ENCODE data around the gene FAM240A. TPM values are rescaled to one million over a fixed set of nuclear protein-coding genes. Genes with fewer than 3 reads are reported as not detected.

FAM240A gene
- total and polyA plus RNA-seq, 2 experiments from 2014 or later, result 0.18 TPM; not detected in 1

DNA sequence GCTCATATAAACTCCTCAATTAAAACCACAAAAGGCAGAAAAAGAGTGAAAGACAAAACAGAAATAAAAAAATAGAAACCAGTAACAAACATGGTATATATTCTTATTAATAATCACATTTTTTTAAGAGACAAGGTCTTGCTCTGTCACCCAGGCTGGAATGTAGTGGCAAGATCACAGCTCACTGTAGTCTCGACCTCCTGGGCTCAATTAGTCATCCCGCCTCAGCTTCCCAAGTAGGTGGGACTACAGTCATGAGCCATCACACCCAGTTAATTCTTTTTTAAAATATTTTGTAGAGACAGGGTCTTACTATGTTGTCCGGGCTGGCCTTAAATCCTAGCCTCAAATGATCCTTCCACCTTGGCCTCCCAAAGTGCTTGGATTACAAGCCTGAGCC, 37.1 kb downstream of the FAM240A start (continued):
- TF ChIP-seq, protein P1, sequence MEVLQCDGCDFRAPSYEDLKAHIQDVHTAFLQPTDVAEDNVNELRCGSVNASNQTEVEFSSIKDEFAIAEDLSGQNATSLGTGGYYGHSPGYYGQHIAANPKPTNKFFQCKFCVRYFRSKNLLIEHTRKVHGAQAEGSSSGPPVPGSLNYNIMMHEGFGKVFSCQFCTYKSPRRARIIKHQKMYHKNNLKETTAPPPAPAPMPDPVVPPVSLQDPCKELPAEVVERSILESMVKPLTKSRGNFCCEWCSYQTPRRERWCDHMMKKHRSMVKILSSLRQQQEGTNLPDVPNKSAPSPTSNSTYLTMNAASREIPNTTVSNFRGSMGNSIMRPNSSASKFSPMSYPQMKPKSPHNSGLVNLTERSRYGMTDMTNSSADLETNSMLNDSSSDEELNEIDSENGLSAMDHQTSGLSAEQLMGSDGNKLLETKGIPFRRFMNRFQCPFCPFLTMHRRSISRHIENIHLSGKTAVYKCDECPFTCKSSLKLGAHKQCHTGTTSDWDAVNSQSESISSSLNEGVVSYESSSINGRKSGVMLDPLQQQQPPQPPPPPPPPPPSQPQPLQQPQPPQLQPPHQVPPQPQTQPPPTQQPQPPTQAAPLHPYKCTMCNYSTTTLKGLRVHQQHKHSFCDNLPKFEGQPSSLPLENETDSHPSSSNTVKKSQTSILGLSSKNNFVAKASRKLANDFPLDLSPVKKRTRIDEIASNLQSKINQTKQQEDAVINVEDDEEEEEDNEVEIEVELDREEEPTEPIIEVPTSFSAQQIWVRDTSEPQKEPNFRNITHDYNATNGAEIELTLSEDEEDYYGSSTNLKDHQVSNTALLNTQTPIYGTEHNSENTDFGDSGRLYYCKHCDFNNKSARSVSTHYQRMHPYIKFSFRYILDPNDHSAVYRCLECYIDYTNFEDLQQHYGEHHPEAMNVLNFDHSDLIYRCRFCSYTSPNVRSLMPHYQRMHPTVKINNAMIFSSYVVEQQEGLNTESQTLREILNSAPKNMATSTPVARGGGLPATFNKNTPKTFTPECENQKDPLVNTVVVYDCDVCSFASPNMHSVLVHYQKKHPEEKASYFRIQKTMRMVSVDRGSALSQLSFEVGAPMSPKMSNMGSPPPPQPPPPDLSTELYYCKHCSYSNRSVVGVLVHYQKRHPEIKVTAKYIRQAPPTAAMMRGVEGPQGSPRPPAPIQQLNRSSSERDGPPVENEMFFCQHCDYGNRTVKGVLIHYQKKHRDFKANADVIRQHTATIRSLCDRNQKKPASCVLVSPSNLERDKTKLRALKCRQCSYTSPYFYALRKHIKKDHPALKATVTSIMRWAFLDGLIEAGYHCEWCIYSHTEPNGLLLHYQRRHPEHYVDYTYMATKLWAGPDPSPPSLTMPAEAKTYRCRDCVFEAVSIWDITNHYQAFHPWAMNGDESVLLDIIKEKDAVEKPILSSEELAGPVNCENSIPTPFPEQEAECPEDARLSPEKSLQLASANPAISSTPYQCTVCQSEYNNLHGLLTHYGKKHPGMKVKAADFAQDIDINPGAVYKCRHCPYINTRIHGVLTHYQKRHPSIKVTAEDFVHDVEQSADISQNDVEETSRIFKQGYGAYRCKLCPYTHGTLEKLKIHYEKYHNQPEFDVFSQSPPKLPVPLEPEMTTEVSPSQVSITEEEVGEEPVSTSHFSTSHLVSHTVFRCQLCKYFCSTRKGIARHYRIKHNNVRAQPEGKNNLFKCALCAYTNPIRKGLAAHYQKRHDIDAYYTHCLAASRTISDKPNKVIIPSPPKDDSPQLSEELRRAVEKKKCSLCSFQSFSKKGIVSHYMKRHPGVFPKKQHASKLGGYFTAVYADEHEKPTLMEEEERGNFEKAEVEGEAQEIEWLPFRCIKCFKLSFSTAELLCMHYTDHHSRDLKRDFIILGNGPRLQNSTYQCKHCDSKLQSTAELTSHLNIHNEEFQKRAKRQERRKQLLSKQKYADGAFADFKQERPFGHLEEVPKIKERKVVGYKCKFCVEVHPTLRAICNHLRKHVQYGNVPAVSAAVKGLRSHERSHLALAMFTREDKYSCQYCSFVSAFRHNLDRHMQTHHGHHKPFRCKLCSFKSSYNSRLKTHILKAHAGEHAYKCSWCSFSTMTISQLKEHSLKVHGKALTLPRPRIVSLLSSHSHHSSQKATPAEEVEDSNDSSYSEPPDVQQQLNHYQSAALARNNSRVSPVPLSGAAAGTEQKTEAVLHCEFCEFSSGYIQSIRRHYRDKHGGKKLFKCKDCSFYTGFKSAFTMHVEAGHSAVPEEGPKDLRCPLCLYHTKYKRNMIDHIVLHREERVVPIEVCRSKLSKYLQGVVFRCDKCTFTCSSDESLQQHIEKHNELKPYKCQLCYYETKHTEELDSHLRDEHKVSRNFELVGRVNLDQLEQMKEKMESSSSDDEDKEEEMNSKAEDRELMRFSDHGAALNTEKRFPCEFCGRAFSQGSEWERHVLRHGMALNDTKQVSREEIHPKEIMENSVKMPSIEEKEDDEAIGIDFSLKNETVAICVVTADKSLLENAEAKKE (CRISPR knock-in tag; IDR thresholded peaks at IDR 0.05), result no peak

DNA sequence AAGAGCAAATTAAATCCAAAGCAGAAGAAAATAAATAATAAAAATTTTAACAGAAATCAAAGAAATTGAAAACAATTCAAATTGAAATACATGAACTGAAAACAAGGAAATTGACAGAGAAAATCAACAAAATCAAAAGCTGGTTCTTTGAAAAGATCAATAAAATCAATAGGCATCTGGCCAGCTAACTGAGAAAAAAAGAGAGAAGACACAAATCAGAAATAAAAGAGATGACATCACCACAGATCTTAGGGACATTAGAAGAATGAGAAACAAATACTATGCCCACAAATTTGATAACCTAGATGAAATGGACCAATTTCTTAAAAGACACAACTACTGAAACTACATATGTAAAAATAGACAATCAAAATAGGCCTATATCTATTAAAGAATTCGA, 38.8 kb downstream of the FAM240A start:
- Histone ChIP-seq H3F3A (replicated peaks; ENCODE audit: low read depth) (no peaks in the 10 kb centered on the region), H3K27me3 (ENCODE audit: insufficient read depth) (no peaks in the 10 kb centered on the region), H4K20me1 (replicated peaks; ENCODE audit: insufficient read depth) (no peaks in the 10 kb centered on the region), H3K36me3 (ENCODE audit: insufficient read depth) (no peaks in the 10 kb centered on the region), H3K79me2 (replicated peaks; ENCODE audit: insufficient read depth) (no peaks in the 10 kb centered on the region), H3K4me3 (no peak overlapping the region), H3K4me1 (ENCODE audit: insufficient read depth) (peaks cover 6% of the 10 kb centered on the region), H3K4me2 (no peak overlapping the region), H2AFZ (no peak overlapping the region), H3K27ac (ENCODE audit: low read depth) (no peak overlapping the region), H3K9me2 (ENCODE audit: insufficient read depth) (no peaks in the 10 kb centered on the region)
- peaks cover 12% of the 10 kb centered on the region for H3K9me3 Mint-ChIP-seq
- peaks cover 5% of the 10 kb centered on the region for H3K27me3 Mint-ChIP-seq (ENCODE audit: insufficient read depth, low read depth, poor library complexity)
- H3K27ac Mint-ChIP-seq, result no peak overlapping the region
- ATAC-seq (no peak), DNase-seq (ENCODE audit: low spot score) (no peak)
- no peak for TF ChIP-seq ZNF114 (CRISPR knock-in tag; IDR thresholded peaks at IDR 0.05)
- H3K4me1 Mint-ChIP-seq, result peaks cover 8% of the 10 kb centered on the region; the same call in 2 of the 3 replicates
- H3K36me3 Mint-ChIP-seq (ENCODE audit: low read depth), result peaks cover 7% of the 10 kb centered on the region; the same call in 2 of the 3 replicates
- no peak overlapping the region for H3K4me3 Mint-ChIP-seq

DNA sequence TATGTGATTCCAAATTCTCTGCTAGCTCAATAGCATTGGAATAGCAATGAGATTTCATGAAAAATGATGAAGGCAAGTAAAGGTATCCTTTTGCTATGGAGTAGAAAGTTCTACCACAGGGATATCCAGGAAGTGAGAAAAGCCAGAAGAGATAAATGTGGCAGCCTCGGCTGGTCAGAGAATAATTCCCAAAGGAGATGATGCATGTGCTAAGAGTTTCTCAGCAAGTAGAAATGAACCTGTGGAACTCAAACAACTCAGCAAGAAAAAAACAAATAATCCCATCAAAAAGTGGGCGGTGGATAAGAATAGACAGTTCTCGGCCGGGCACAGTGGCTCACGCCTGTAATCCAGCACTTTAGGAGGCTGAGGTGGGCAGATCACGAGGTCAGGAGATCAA, 42.9 kb downstream of the FAM240A start:
- no peak overlapping the region for H3K27ac Mint-ChIP-seq
- ATAC-seq (no peak), DNase-seq (ENCODE audit: low spot score) (no peak)
- peaks cover 28% of the 10 kb centered on the region for H3K4me1 ChIP-seq (ENCODE audit: insufficient read depth)
- H3K27me3 ChIP-seq (ENCODE audit: insufficient read depth), result no peaks in the 10 kb centered on the region
- H3F3A ChIP-seq (replicated peaks; ENCODE audit: low read depth), result 0 out of 2 replicates have a peak, but pooled peaks cover 5% of the 10 kb centered on the region
- peaks cover 36% of the 10 kb centered on the region for H3K4me1 Mint-ChIP-seq
- H3K36me3 Mint-ChIP-seq (ENCODE audit: low read depth), result peaks cover 7% of the 10 kb centered on the region; the same call in 2 of the 3 replicates
- H2AFZ ChIP-seq, result no peak overlapping the region
- H3K4me3 Mint-ChIP-seq, result no peak overlapping the region
- no peaks in the 10 kb centered on the region for H3K79me2 ChIP-seq (replicated peaks; ENCODE audit: insufficient read depth)
- peaks cover 9% of the 10 kb centered on the region for H3K27me3 Mint-ChIP-seq (ENCODE audit: insufficient read depth, low read depth, poor library complexity)
- H3K27ac ChIP-seq (ENCODE audit: low read depth), result no peak overlapping the region
- H3K4me3 ChIP-seq, result no peak overlapping the region
- H3K4me2 ChIP-seq, result no peak overlapping the region
- no peaks in the 10 kb centered on the region for H3K36me3 ChIP-seq (ENCODE audit: insufficient read depth)
- H3K9me2 ChIP-seq (ENCODE audit: insufficient read depth), result no peaks in the 10 kb centered on the region
- H4K20me1 ChIP-seq (replicated peaks; ENCODE audit: insufficient read depth), result no peaks in the 10 kb centered on the region
- peaks cover 12% of the 10 kb centered on the region for H3K9me3 Mint-ChIP-seq
- TF ChIP-seq POLR2AphosphoS5 (IDR thresholded peaks at IDR 0.05; ENCODE audit: low read depth), result no peak
- TF ChIP-seq, protein P2, sequence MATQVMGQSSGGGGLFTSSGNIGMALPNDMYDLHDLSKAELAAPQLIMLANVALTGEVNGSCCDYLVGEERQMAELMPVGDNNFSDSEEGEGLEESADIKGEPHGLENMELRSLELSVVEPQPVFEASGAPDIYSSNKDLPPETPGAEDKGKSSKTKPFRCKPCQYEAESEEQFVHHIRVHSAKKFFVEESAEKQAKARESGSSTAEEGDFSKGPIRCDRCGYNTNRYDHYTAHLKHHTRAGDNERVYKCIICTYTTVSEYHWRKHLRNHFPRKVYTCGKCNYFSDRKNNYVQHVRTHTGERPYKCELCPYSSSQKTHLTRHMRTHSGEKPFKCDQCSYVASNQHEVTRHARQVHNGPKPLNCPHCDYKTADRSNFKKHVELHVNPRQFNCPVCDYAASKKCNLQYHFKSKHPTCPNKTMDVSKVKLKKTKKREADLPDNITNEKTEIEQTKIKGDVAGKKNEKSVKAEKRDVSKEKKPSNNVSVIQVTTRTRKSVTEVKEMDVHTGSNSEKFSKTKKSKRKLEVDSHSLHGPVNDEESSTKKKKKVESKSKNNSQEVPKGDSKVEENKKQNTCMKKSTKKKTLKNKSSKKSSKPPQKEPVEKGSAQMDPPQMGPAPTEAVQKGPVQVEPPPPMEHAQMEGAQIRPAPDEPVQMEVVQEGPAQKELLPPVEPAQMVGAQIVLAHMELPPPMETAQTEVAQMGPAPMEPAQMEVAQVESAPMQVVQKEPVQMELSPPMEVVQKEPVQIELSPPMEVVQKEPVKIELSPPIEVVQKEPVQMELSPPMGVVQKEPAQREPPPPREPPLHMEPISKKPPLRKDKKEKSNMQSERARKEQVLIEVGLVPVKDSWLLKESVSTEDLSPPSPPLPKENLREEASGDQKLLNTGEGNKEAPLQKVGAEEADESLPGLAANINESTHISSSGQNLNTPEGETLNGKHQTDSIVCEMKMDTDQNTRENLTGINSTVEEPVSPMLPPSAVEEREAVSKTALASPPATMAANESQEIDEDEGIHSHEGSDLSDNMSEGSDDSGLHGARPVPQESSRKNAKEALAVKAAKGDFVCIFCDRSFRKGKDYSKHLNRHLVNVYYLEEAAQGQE (IDR thresholded peaks at IDR 0.05; ENCODE audit: unreplicated experiment), result no peak
- no peak for TF ChIP-seq STAT1 (IDR thresholded peaks at IDR 0.05; ENCODE audit: unreplicated experiment)

Data from GM23338 (cell line).